Lower leg skin (tissue), 4 donors: ENCODE measurements around the gene NEK4. TPM values are rescaled to one million over a fixed set of nuclear protein-coding genes. Genes with fewer than 3 reads are reported as not detected.

Source experiments
- DNase-seq, 2 donors: peaks; one replicate each; pipeline ENCODE4 v3.0.0-alpha.2; 2019; ENCODE audit warnings: low spot score in 2 of 2
- H3K4me3 ChIP-seq: fragments of 200-600 bp; sonication (generic); 2 replicates; pipeline ENCODE4 v1.5.1; 2017; ENCODE audit warnings: mild to moderate bottlenecking, low read depth; ENCODE audit not compliant: poor library complexity, severe bottlenecking
- POLR2A ChIP-seq, 2 donors: fragments of 450-650 bp; IDR thresholded peaks; one replicate each; pipeline ENCODE4 v1.6.1; 2016 to 2017; ENCODE audit warnings: antibody characterized with exemption in 2 of 2, mild to moderate bottlenecking in 1 of 2, moderate library complexity in 1 of 2
- WGBS, 2 donors: methylation state at CpG; one replicate each; pipeline ENCODE4 v1.1.5; 2018; 5-methylcytosine and 5-hydroxymethylcytosine counted together
- intact Hi-C: fragments of 100-400 bp; cut with DNase I; formaldehyde crosslinking; loops from one replicate; pipeline ENCODE4 v1.15.0; 2023; ENCODE audit warnings: low total_unique reads
- total RNA-seq, 4 donors: library from RNA; depleted of rRNA; stranded (reverse); fragments of >200 nt; gene quantifications; one replicate each; pipeline ENCODE4 v1.1.0, GENCODE V29; 2016
- TF ChIP-seq, protein P1 (sequence below), 3 donors: fragments of 450-650 bp; IDR thresholded peaks; one replicate each; pipeline ENCODE4 v1.5.1; 2016; ENCODE audit warnings: antibody characterized with exemption in 3 of 3, mild to moderate bottlenecking in 3 of 3, moderate library complexity in 2 of 3

The NEK4 gene
- total RNA-seq, 4 donors from 2014 or later, result 9.2 to 15.9 (median 12.7) TPM

GRCh38 chr3:52798376-52798977 lies 27.7 kb upstream of the NEK4 start:
- 71 to 72% methylated on average over 10 of the region's 10 CpGs for WGBS, 2 donors
- H3K4me3 ChIP-seq, result no peak overlapping the region
- intact Hi-C loops, result no loop called here
- TF ChIP-seq, protein P1, sequence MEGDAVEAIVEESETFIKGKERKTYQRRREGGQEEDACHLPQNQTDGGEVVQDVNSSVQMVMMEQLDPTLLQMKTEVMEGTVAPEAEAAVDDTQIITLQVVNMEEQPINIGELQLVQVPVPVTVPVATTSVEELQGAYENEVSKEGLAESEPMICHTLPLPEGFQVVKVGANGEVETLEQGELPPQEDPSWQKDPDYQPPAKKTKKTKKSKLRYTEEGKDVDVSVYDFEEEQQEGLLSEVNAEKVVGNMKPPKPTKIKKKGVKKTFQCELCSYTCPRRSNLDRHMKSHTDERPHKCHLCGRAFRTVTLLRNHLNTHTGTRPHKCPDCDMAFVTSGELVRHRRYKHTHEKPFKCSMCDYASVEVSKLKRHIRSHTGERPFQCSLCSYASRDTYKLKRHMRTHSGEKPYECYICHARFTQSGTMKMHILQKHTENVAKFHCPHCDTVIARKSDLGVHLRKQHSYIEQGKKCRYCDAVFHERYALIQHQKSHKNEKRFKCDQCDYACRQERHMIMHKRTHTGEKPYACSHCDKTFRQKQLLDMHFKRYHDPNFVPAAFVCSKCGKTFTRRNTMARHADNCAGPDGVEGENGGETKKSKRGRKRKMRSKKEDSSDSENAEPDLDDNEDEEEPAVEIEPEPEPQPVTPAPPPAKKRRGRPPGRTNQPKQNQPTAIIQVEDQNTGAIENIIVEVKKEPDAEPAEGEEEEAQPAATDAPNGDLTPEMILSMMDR (IDR thresholded peaks at IDR 0.05), result no peak
- no peak for TF ChIP-seq POLR2A (IDR thresholded peaks at IDR 0.05)
- no peak for DNase-seq

DNA sequence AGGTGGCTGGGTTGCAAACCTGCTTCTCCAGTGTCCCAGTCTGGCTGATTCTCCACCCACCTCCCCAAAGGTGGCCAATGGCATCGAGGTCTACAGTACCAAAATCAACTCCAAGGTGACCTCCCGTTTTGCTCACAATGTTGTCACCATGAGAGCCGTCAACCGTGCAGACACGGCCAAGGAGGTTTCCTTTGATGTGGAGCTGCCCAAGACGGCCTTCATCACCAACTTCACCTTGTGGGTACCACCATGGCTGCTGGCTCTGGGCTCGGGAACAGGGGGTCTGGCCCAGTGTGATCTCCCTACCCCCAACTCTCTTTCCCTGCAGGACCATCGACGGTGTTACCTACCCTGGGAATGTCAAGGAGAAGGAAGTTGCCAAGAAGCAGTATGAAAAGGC lies 25.7 kb upstream of the NEK4 start:
- intact Hi-C loops, result no loop called here
- TF ChIP-seq, protein P1 (IDR thresholded peaks at IDR 0.05), result no peak
- no peak for TF ChIP-seq POLR2A (IDR thresholded peaks at IDR 0.05)
- no peak for DNase-seq
- H3K4me3 ChIP-seq, result no peak overlapping the region
- WGBS, 2 donors, result 84 to 91% methylated on average over 9 of the region's 9 CpGs

GRCh38 chr3:52795298-52795900 lies 24.7 kb upstream of the NEK4 start:
- 73 to 77% methylated on average over 9 of the region's 9 CpGs for WGBS, 2 donors
- intact Hi-C loops, result no loop called here
- no peak for DNase-seq
- TF ChIP-seq, protein P1 (IDR thresholded peaks at IDR 0.05), result no peak
- TF ChIP-seq POLR2A (IDR thresholded peaks at IDR 0.05), result no peak
- no peak overlapping the region for H3K4me3 ChIP-seq

- WGBS, 2 donors, result 77 to 78% methylated on average over 10 of the region's 10 CpGs
- DNase-seq, result no peak
- intact Hi-C loops, result no loop called here
- H3K4me3 ChIP-seq, result no peak within 1 kb of the TSS
- TF ChIP-seq, protein P1 (IDR thresholded peaks at IDR 0.05), result no peak
- TF ChIP-seq POLR2A (IDR thresholded peaks at IDR 0.05), result no peak
Observed at GRCh38 chr3:52794612-52795099, 23.9 kb upstream of the NEK4 start, which contains the start of gene ITIH3. TSS of gene ITIH3 (plus strand) at chr3:52794796. CDS start at chr3:52794804, 8 bp downstream.

DNA sequence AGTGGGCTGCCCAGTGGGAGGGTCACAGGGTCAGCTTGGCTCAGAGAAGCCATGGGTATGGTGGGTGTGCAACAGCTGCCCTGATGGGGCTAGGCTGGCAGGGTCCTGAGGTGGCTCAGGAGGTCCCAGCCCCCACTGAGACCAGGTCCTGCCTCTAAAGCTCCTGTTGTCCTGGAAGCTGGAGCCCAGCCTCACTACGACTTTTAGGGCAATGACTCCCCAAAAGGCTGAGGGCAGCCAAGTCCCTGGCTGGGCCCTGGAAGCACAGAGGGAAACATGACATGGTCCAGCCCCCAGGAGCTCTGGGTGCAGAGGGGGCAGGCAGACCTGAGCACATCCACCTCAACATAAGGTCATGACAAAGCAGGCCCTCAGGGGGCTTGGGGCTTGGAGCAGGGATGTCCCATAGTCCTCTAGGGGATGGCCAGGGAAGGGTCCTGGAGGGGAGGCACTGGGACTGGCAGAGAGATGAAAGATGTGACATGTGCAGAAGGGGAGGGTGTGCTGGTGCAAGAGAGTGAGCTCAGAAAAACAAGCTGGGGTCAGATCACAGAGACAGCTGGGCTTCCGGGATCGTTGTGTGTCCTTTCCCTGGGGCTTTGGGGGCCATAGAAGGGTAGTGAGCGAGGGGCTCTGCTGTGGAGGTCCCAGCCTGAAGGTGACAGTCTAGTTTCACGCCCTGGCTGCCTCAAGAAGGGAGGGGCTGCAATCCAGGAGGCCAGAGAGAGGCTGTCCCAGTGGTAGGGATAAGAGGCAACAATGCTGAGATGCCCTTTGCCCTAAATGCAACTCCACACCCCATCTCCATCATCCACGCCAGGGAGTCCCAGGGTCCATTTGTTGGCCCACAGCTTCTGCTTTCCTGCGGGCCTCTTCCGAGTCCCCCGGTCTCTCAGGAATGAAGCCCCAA lies 23.2 kb upstream of the NEK4 start:
- intact Hi-C loops, result no loop called here
- no peak for DNase-seq
- TF ChIP-seq, protein P1 (IDR thresholded peaks at IDR 0.05), result no peak
- TF ChIP-seq POLR2A (IDR thresholded peaks at IDR 0.05), result no peak

More for the DNA sequence above, 23.2 kb upstream of the NEK4 start:
- no peak overlapping the region for H3K4me3 ChIP-seq
- WGBS, 2 donors, result 80 to 83% methylated on average over 9 of the region's 9 CpGs
